Ishikawa (cell line): ENCODE data around the gene NCF2.

Experiments
- CEBPB ChIP-seq: IDR thresholded peaks from 2 replicates; pipeline ENCODE4 v1.6.1; 2012
- CREB1 ChIP-seq: IDR thresholded peaks from 2 replicates; pipeline ENCODE4 v1.6.1; 2012; ENCODE audit warnings: low read depth
- EGR1 ChIP-seq: IDR thresholded peaks from 2 replicates; pipeline ENCODE4 v1.6.1; 2012
- EP300 ChIP-seq: IDR thresholded peaks from 2 replicates; pipeline ENCODE4 v1.6.1; 2012; ENCODE audit warnings: borderline replicate concordance
- FOXM1 ChIP-seq: IDR thresholded peaks from 2 replicates; pipeline ENCODE4 v1.6.1; 2012; ENCODE audit warnings: low read depth, borderline replicate concordance
- NFIC ChIP-seq: IDR thresholded peaks from 2 replicates; pipeline ENCODE4 v1.6.1; 2012
- RAD21 ChIP-seq: IDR thresholded peaks from 2 replicates; pipeline ENCODE4 v1.6.1; 2012; ENCODE audit warnings: low read depth
- TAF1 ChIP-seq: IDR thresholded peaks from 2 replicates; pipeline ENCODE4 v1.6.1; 2012; ENCODE audit warnings: low read depth, mild to moderate bottlenecking
- TCF12 ChIP-seq: IDR thresholded peaks from 2 replicates; pipeline ENCODE4 v1.6.1; 2012; ENCODE audit warnings: low read depth
- TEAD4 ChIP-seq: IDR thresholded peaks from 2 replicates; pipeline ENCODE4 v1.6.1; 2012
- YY1 ChIP-seq: IDR thresholded peaks from 2 replicates; pipeline ENCODE4 v1.6.1; 2012; ENCODE audit warnings: low read depth
- ZBTB7A ChIP-seq: IDR thresholded peaks from 2 replicates; pipeline ENCODE4 v1.6.1; 2012; ENCODE audit warnings: low read depth
- TF ChIP-seq, protein P1 (sequence below): IDR thresholded peaks from 2 replicates; pipeline ENCODE4 v1.6.1; 2012; ENCODE audit warnings: low read depth, mild to moderate bottlenecking
- TF ChIP-seq, protein P2 (sequence below): IDR thresholded peaks from 2 replicates; pipeline ENCODE4 v1.6.1; 2012
- TF ChIP-seq, protein P3 (sequence below): IDR thresholded peaks from 2 replicates; pipeline ENCODE4 v1.6.1; 2012

NCF2 gene

DNA sequence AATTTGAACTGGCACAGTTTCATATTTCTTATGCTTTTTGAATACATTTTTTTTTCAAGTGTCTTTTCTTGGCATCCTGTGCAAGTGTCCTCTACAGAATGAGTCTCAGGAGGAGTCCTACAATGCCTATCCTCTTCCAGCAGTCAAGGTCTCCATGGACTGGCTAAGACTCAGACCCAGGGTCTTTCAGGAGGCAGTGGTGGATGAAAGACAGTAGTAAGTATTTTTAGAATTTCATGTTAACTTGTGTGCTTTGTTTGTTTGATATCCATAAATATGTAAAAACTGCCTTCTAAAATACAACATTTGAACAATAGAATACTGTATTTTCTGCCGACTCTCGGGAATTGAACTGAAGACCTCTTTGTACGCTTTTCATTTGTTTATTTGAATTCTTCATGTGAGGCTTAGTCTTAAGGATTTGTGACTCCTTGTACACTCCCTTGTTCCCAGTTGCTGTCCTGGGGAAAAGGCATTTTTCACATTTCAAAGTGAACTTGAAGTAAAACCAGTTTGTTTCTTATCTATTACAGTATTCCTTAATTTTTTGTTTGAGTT, 56.6 kb downstream of the NCF2 start:
- TF ChIP-seq, protein P1, sequence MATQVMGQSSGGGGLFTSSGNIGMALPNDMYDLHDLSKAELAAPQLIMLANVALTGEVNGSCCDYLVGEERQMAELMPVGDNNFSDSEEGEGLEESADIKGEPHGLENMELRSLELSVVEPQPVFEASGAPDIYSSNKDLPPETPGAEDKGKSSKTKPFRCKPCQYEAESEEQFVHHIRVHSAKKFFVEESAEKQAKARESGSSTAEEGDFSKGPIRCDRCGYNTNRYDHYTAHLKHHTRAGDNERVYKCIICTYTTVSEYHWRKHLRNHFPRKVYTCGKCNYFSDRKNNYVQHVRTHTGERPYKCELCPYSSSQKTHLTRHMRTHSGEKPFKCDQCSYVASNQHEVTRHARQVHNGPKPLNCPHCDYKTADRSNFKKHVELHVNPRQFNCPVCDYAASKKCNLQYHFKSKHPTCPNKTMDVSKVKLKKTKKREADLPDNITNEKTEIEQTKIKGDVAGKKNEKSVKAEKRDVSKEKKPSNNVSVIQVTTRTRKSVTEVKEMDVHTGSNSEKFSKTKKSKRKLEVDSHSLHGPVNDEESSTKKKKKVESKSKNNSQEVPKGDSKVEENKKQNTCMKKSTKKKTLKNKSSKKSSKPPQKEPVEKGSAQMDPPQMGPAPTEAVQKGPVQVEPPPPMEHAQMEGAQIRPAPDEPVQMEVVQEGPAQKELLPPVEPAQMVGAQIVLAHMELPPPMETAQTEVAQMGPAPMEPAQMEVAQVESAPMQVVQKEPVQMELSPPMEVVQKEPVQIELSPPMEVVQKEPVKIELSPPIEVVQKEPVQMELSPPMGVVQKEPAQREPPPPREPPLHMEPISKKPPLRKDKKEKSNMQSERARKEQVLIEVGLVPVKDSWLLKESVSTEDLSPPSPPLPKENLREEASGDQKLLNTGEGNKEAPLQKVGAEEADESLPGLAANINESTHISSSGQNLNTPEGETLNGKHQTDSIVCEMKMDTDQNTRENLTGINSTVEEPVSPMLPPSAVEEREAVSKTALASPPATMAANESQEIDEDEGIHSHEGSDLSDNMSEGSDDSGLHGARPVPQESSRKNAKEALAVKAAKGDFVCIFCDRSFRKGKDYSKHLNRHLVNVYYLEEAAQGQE = no peak
- TF ChIP-seq TEAD4 (no peak), CREB1 (no peak), ZBTB7A (no peak), RAD21 (no peak), EGR1 (no peak), NFIC (no peak), FOXM1 (no peak), CEBPB (no peak), YY1 (no peak), TAF1 (no peak), TCF12 (no peak), EP300 (no peak)

DNA sequence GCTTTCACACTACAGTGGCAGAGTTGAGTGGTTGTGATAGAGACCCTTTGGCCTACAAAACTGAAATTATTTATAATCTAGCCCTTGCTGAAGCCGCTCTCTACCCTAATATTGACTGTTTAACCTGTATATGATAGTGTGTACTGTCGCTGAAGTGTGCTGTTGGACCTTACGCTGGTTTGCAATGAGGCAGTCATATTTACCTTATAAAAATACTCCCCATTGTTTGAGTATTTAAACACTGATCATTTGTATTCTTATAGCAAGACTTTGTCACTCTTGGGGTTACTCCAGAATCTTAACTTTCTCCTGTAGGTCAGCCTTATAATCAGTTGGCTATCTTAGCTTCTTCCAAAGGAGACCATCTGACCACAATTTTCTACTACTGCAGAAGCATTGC, 61.7 kb downstream of the NCF2 start:
- TF ChIP-seq EGR1 (no peak), RAD21 (no peak), CREB1 (no peak), EP300 (no peak), FOXM1 (no peak), ZBTB7A (no peak), TEAD4 (no peak)
- TF ChIP-seq, protein P2, sequence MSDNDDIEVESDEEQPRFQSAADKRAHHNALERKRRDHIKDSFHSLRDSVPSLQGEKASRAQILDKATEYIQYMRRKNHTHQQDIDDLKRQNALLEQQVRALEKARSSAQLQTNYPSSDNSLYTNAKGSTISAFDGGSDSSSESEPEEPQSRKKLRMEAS = no peak

DNA sequence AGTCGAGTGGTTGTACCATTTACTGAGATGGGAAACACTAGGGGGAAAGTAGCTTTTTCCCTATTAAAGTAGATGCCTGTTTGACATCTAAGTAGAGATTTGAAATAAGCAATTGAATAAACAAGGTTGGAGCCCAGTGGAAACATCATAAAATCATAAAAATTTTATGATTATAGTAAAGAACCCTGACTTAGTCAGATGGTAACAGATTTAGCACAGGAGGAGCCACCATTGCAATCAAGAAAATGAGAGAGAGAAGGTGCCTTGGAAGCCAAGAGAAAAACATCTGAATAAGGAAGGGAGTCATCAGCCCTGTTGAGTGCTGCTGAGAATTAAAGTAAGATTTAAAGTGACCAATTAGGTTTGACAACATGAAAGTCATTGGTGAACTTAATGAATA, 68.2 kb downstream of the NCF2 start:
- no peak for TF ChIP-seq YY1
- TF ChIP-seq, protein P3, sequence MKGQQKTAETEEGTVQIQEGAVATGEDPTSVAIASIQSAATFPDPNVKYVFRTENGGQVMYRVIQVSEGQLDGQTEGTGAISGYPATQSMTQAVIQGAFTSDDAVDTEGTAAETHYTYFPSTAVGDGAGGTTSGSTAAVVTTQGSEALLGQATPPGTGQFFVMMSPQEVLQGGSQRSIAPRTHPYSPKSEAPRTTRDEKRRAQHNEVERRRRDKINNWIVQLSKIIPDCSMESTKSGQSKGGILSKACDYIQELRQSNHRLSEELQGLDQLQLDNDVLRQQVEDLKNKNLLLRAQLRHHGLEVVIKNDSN = no peak

DNA sequence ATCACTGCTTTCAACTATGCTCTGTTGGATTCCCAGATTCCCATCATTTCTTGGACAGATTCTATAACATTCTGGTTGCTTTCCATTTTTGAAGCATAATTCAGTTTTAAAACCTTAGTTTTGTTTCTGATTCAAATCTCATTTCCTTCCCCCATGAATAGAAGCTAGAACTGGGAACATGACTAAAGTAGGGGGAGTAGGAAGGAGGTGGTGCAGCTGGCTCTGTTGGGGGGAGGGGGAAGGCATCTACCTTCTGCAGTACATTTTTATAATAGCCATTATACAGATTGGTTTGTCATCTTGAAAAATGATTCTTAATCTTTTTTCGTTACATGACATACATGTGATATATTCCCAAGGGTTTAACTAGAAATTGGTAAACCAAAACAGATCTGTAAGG, 69.9 kb downstream of the NCF2 start:
- TF ChIP-seq, protein P1 = no peak
- TF ChIP-seq TAF1 = no peak
- no peak for TF ChIP-seq TCF12
- TF ChIP-seq RAD21 = no peak
- no peak for TF ChIP-seq EGR1
- TF ChIP-seq FOXM1 = no peak
- TF ChIP-seq, protein P3 = no peak
- TF ChIP-seq ZBTB7A = no peak
- no peak for TF ChIP-seq NFIC
- no peak for TF ChIP-seq YY1
- TF ChIP-seq, protein P2 = no peak
- TF ChIP-seq CEBPB = no peak
- no peak for TF ChIP-seq TEAD4
- TF ChIP-seq EP300 = no peak
- TF ChIP-seq CREB1 = no peak

DNA sequence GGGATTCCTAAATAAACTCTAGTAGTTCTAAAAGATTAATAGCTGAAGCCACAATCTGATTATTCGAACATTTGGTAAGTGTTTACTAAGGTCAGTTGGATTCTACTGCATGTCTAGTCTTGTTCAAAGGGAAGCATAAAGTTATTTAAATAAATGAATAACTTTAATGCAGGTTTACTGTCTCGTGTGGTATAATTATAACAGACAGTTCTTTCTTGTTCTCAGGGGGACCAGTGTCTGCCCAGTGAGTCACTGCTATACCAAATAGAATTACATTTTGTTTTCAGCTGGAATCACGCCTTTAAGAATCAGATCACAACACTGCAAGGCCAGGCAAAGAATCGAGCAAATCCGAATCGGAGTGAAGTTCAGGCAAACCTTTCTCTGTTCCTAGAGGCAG, 72.9 kb downstream of the NCF2 start:
- TF ChIP-seq YY1 = no peak
- no peak for TF ChIP-seq RAD21
- TF ChIP-seq, protein P2 = no peak

DNA sequence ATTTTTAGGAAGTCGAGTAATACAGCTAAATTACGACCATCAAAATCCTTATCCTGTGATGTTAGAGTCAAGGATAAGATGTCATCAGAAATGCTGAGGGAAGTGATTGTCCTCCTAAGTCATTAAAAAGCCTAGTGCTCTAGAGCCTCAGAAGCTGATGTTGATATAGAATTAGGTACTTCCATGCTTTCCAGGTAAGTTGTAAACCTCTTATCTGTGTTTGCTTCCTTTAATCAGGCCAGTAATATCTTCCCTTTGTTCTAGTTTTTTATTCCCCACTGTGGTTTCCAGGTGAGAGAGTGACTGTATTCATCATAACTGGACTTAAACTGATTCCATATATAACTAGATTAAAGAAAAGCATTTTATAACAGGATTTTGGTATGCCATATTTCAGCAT, 73.5 kb downstream of the NCF2 start:
- no peak for TF ChIP-seq TAF1
- TF ChIP-seq, protein P3 = no peak
- TF ChIP-seq, protein P2 = no peak
